Astrocyte of the cerebellum (primary cell): Measurements from ENCODE around the gene FOXN3.

Experiments
- DNase-seq: peaks from one replicate; pipeline ENCODE4 v3.0.0-alpha.2; 2011; ENCODE audit warnings: low read depth
- H3K4me3 ChIP-seq: 2 replicates; pipeline ENCODE4 v1.5.1; 2011; ENCODE audit warnings: mild to moderate bottlenecking, low read depth, low read length, moderate library complexity
- CTCF ChIP-seq: IDR thresholded peaks from 2 replicates; pipeline ENCODE4 v1.5.1; 2012; ENCODE audit warnings: low read length, low read depth, moderate library complexity, mild to moderate bottlenecking; ENCODE audit errors: missing control alignments
- in situ Hi-C: cut with HindIII; loops from 2 replicates; pipeline ENCODE4 v1.10.0; 2017; ENCODE audit warnings: low sequenced_read_pairs

Gene FOXN3

GRCh38 chr14:89351516-89352404 is 65.3 kb downstream of the FOXN3 start:
- no peak for DNase-seq
- no peak overlapping the region for H3K4me3 ChIP-seq
- no peak for TF ChIP-seq CTCF
- in situ Hi-C loops = no loop called here

- in situ Hi-C loops = no loop called here
- no peak for TF ChIP-seq CTCF
- no peak overlapping the region for H3K4me3 ChIP-seq
- DNase-seq = no peak
Measured at GRCh38 chr14:89351221-89351515, 65.9 kb downstream of the FOXN3 start.

- H3K4me3 ChIP-seq = no peak overlapping the region
- TF ChIP-seq CTCF = no peak
- no peak for DNase-seq
- in situ Hi-C loops = no loop called here
Measured at GRCh38 chr14:89350152-89350551, 66.9 kb downstream of the FOXN3 start.

- TF ChIP-seq CTCF = no peak
- DNase-seq = peak; percentile 28
Measured at GRCh38 chr14:89349171-89350008, 67.6 kb downstream of the FOXN3 start.

GRCh38 chr14:89348722-89349121 is 68.3 kb downstream of the FOXN3 start:
- no peak overlapping the region for H3K4me3 ChIP-seq
- no peak for TF ChIP-seq CTCF
- in situ Hi-C loops = no loop called here
- no peak for DNase-seq

More at GRCh38 chr14:89349171-89350008, 67.6 kb downstream of the FOXN3 start:
- H3K4me3 ChIP-seq = no peak overlapping the region
- in situ Hi-C loops = no loop called here

- TF ChIP-seq CTCF = no peak
- H3K4me3 ChIP-seq = no peak overlapping the region
- in situ Hi-C loops = no loop called here
- DNase-seq = no peak
Measured at GRCh38 chr14:89347885-89348284, 69.1 kb downstream of the FOXN3 start.
